HG03280 (cell line): ENCODE data around the gene SEZ6L2.

Experiments
- ATAC-seq: cut with Tn5 transposase; IDR thresholded peaks from one replicate; pipeline ENCODE4 v1.9.1; 2021; ENCODE audit warnings: mild to moderate bottlenecking, moderate library complexity; ENCODE audit not compliant: unreplicated experiment

SEZ6L2 gene

DNA sequence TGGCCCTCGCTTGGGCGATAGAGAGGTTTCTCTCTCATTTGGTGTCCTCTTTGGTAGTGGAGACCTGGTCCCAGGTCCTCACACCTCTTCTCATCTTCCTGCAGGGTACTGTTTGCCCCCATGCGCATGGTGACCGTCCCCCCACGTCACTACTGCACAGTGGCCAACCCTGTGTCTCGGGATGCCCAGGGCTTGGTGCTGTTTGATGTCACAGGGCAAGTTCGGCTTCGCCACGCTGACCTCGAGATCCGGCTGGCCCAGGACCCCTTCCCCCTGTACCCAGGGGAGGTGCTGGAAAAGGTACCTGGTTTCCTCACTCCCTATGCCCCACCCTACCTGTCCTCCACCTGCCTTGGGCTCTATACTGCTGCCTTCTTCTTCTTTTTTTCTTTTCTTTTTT is 68.6 kb downstream of the SEZ6L2 start:
- no peak for ATAC-seq

DNA sequence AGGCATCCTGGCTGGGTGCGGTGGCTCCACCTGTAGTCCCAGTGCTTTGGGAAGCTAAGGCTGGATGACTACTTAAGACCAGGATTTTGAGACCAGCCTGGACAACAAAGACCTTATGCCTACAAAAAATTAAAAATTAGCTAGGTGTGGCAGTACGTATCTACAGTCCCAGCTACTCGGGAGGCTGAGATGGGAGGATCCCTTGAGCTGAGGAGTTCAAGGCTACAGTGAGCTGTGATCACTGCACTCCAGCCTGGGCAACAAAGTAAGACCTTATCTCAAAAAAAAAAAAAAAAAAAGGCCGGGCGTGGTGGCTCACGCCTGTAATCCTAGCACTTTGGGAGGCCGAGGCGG is 73.0 kb downstream of the SEZ6L2 start:
- ATAC-seq: no peak

DNA sequence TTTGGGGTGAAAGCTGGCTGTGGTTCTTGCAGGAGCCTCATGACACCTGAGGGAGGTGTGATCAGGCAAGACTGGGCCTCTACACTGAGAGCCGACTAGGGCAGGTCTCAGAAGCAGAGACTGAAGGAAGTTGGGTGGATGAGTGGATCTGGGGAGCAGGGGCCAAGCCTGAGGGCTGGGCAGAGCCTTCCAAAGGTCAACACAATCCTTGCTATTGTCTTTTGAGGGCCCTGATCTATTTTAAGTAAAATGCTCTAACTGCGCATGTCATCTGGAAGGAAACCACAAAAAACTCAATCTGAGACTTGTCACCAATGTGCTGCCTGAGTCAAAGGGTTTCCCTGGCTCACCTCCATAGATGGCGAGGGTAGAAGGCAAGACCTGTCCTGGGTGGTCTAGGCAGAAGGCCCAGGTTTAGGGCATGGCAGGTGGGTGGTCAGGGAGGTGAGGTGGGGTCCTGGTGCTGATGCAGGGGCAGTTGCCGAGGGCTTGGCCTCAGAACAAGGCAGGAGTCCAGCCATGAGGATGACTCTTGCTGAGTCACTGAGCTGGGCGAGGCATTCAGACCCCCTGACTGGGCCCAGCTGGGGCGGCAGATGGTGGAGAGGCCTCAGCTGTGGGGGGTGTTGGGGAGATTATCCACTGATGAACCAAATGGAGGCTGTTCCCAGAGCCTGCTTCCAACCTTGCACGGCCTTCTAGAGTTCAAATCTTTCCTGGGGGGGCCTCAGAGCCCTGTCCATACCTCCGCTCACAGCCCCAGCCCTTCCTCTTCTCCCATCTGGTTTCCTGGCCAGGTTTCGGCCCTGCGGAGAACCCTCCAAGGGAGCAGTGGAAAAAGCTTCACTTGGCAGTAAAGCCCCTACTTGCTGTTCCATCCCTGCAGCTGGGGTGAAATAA is 74.0 kb downstream of the SEZ6L2 start:
- ATAC-seq: no peak

DNA sequence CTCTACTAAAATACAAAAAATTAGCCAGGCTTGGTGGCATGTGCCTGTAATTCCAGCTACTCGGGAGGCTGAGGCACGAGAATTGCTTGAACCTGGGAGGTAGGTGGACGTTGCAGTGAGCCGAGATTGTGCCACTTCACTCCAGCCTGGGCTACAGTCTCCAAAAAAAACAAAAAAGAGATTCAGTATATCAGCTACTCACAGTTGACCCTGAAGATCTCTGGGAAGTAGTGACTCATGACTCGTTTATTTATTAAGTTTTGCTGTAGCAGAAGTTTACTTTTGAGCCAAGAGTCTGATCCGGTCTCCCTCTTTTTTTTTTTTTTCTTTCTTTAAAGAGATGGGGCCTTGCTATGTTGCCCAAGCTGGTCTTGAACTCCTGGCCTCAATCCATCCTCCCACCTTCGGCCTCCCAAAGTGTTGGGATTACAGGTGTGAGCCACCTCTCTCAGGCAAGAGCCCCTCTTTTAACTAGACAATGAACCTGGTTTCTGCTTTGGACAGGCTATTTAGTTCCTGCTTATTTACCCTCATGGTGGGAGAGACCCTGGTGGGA is 74.7 kb downstream of the SEZ6L2 start:
- ATAC-seq: no peak

DNA sequence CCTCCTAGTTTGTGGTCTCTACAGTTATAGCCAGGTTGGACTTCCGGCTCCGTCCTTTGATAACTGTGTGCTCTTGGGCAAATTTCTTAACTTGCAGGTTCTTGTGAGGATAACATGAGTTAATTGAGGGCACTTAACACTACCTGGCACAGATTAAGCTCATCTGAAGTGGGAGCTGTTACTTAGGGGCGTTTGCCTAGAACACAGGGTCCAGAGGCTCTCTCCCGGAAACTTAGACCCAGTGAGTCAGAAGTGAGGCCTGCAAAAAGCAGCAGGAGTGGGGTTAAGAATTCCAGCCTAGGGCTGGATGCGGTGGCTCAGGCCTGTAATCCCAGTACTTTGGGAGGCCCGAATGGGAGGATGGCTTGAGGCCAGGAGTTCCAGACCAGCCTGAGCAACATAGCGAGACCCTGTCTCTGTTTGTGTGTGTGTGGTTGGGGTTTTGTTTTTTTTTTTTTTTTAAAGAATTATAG is 77.7 kb downstream of the SEZ6L2 start:
- no peak for ATAC-seq
